Cardiac ventricle fibroblast (primary cell): ENCODE data around the gene ALOX12. TPM values are rescaled to one million over a fixed set of nuclear protein-coding genes. Genes with fewer than 3 reads are reported as not detected.

Experiments
- total RNA-seq: library from RNA; depleted of rRNA; stranded (reverse); fragments of >200 nt; gene quantifications from 2 replicates; pipeline ENCODE4 v1.2.3, GENCODE V29; 2015

Gene ALOX12, protein sequence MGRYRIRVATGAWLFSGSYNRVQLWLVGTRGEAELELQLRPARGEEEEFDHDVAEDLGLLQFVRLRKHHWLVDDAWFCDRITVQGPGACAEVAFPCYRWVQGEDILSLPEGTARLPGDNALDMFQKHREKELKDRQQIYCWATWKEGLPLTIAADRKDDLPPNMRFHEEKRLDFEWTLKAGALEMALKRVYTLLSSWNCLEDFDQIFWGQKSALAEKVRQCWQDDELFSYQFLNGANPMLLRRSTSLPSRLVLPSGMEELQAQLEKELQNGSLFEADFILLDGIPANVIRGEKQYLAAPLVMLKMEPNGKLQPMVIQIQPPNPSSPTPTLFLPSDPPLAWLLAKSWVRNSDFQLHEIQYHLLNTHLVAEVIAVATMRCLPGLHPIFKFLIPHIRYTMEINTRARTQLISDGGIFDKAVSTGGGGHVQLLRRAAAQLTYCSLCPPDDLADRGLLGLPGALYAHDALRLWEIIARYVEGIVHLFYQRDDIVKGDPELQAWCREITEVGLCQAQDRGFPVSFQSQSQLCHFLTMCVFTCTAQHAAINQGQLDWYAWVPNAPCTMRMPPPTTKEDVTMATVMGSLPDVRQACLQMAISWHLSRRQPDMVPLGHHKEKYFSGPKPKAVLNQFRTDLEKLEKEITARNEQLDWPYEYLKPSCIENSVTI
- not detected in 2 replicates for total RNA-seq

DNA sequence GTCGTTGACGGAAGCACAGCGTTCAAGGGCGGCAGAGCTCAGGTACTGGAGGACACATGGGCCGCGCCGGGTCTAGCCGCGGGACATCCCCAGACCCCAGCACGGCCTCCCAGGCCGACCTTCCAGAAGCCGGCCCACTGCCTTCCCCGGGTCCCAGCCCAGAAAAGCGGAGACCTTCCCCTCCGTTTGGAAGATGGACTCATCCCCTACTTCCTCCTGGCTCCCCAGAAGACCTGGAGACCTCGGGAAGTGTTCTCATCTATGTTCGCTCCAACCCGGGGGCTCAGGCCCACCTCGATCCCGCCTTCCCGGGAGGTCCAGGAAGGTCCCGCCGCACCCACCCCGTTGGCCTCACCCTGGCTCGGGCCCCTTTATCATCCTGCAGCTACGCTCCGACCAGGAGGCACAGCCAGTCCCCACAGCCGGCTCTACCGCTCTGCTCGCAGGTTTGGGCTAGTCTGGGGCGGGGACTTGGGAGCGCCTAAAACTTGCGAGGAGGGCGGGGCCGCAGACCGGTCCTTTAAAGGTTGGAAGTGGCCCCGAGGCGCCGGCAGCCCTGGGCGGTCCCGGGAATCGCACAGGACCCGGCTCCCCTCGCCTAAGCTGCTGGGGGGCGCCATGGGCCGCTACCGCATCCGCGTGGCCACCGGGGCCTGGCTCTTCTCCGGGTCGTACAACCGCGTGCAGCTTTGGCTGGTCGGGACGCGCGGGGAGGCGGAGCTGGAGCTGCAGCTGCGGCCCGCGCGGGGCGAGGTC lies at the start of gene ALOX12:
TSS of gene ALOX12 (plus strand) at position 550 of the 756 bp plus-strand sequence. CDS start at position 619, 69 bp downstream.

DNA sequence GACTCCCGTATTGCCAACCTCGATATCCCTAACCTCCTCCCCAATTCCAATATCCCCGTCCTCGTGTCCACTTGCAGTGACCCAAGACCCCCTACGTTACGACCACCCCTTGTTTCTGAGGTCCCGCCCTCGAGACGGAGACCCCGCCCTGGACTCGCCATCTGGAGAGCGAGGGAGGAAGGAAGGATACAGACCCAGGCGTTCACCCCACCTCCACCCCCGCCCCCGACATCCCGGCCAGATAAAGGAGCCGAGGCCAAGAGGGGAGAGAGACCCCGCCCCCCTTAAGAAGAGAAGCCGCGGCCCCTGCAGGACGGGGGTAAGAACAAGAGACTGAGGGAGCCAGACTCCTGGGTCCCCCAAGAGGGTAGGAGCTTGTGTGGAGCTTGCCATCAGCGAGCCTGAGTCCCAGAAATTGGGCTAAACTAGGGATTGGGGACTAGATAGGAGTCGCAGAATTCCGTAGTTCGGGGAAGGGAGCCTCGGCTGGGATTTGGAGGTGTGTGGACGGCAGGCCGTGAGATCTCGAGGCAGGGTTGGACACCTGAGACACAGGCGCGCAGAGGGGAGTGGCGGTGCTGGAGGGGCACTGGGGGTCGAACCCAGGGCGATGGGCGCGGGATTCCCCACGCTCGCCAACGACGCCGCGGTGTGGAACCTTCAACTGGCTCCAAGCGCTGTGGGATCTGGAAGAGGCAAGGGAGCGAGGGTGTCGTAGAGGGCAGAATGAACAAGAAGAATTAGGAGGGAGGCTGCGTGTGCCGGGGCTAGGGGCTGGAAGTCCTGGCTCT lies 27.1 kb downstream of the ALOX12 start, which contains the start of gene BCL6B:
TSS of gene BCL6B (plus strand) at position 270 of the 791 bp plus-strand sequence. CDS start 622 bp downstream, outside the sequence.

DNA sequence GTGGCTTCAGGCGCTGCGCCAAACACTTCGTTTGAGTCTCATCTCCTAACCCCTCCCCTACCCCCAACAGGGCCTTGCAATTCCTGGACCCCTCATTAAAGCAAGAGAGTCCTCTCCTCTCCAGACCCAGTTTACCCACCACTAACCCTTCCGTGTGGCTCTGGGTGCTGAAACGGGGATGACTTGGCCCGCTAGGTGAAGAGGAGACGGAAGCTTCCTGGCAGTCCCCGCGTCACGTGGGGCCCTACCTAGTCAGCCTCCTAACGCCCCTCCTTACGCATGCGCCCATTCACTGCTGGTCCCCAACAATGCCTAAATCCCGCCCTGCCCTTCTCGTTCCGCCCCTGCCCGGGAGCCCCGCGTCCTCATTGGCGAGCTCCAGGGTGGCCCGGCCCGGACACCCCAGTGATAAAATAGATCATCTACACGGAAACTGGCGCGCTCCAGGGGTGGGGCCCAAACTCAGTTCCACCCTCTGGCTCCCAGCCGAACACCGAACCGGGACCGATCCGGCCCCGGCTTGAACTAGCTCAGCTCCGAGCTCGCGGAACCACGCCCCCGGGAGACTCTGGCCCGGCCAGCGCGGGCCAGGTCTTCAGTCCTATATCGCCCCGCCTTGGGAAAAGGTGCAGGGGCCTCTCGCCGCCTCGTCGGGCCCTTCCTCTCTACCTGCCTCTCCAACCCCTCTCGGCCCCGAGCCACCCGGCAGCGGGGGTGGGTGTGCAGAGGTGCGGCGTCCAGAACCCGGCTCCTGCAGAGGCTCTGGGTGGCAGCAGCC lies 39.9 kb downstream of the ALOX12 start, which contains the start of gene SLC16A13:
TSS of gene SLC16A13 (plus strand) at position 425 of the 778 bp plus-strand sequence. CDS start 368 bp downstream, outside the sequence.

DNA sequence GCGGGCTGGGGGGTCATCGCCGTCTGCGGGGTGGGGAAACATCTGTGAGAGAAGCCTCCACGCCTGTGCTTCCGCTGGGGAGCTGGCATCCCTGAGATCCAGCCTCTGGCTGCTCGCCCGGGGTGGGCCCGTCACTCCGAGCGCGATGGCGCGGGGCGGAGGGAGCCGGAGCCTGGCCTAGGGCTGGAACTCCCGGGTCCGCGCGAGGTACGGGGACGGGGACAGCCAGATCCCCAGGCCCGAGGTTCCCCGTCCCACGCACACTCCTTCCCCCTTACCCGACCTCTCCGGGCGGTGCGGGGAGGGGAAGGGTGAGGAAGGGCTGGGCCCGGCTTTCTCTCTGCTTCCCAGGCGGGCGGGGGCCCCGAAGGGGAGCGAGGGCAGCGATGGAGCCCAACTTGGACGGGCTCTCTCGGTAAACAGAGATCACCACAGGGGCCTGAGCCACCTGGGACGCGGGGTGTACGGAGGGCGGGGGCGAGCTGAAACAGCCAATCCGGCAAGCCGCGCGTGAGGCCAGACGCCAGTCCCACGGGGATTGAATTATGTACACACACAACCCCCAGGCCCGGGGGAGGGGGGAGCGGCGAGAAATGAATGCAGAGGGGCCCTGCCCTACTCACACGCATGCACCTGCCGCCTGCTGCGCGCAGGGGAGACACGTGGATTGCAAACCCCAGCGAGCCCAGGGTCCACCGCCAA lies 47.8 kb downstream of the ALOX12 start, which contains the start of gene SLC16A11:
TSS of gene SLC16A11 (minus strand) at position 596 of the 702 bp plus-strand sequence. CDS start at position 17, 579 bp downstream.

Other genes with a start within 250 kb of the ALOX12 start
- 11.1 and 14.4 TPM in 2 replicates for gene XAF1, start 240.0 kb upstream of the ALOX12 start, total RNA-seq
- gene FBXO39, start 219.8 kb upstream of the ALOX12 start, total RNA-seq = 0.31 and 0.39 TPM in 2 replicates
- not detected in 2 replicates for gene TEKT1, start 164.3 kb upstream of the ALOX12 start, total RNA-seq
- 162 and 214 TPM in 2 replicates for gene RNASEK, start 16.6 kb downstream of the ALOX12 start, total RNA-seq
- gene BCL6B, start 27.0 kb downstream of the ALOX12 start, total RNA-seq = 1.9 and 2.6 TPM in 2 replicates
- gene SLC16A13, start 40.0 kb downstream of the ALOX12 start, total RNA-seq = 0.06 and 0.98 TPM in 2 replicates
- gene SLC16A11, start 48.0 kb downstream of the ALOX12 start, total RNA-seq = not detected in 2 replicates
- gene CLEC10A, start 84.2 kb downstream of the ALOX12 start, total RNA-seq = 0.24 TPM in 1 of 2 replicates, not detected in the other
- gene ASGR2, start 118.8 kb downstream of the ALOX12 start, total RNA-seq = not detected in 2 replicates
- gene ASGR1, start 183.3 kb downstream of the ALOX12 start, total RNA-seq = 0.24 and 0.25 TPM in 2 replicates
- 17.7 and 21.6 TPM in 2 replicates for gene DLG4, start 223.8 kb downstream of the ALOX12 start, total RNA-seq
- 281 and 473 TPM in 2 replicates for gene ACADVL, start 223.9 kb downstream of the ALOX12 start, total RNA-seq
- 31.5 and 44.1 TPM in 2 replicates for gene DVL2, start 238.5 kb downstream of the ALOX12 start, total RNA-seq
- gene PHF23, start 243.4 kb downstream of the ALOX12 start, total RNA-seq = 38.6 and 48.0 TPM in 2 replicates
- 318 and 677 TPM in 2 replicates for gene GABARAP, start 246.4 kb downstream of the ALOX12 start, total RNA-seq